HG03135 (cell line): ENCODE results near the gene EIF4A3.

Experiments used
- ATAC-seq: cut with Tn5 transposase; IDR thresholded peaks from one replicate; pipeline ENCODE4 v1.9.1; 2021; ENCODE audit warnings: mild to moderate bottlenecking, moderate library complexity; ENCODE audit not compliant: unreplicated experiment

EIF4A3 gene

GRCh38 chr17:80138856-80139426 lies 8.0 kb downstream of the EIF4A3 start:
- no peak for ATAC-seq

GRCh38 chr17:80137131-80137530 lies 9.8 kb downstream of the EIF4A3 start:
- ATAC-seq, result no peak

DNA sequence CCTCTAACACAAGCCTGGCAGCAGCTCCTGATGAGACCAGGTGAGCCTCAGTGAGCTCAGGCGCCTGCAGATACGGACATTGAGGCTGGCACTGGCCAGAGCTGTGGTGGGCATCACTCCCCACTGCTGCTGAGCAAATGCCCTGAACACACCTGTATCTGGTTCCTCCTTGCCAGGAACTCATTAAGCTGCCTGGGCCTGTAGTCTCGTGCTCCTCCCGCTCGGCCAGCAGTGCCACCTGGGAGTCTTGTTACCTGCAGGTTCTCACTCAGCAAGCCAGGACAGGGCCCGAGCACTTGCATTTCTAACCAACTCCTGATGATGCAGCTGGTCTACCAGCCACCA lies 13.3 kb downstream of the EIF4A3 start:
- no peak for ATAC-seq

GRCh38 chr17:80132906-80133625 lies 13.9 kb downstream of the EIF4A3 start:
- no peak for ATAC-seq

DNA sequence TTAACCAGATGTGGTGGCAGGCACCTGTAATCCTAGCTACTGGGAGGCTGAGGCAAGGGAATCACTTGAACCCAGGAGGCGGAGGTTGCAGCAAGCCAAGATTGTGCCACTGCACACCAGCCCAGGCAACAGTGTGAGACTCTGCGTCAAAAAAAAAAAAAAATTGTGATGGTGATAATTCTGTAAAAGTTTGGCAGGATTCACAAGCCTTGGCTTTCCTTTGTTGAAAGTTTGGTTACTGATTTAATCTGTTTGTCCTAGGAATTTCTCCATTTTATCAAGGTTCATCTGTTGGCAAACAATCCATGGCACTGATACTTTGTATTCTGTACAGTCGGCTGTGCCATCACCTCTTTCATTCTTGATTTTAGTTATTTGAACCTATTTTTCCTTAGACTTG lies 15.9 kb downstream of the EIF4A3 start:
- ATAC-seq, result no peak

GRCh38 chr17:80129006-80129565 lies 17.8 kb downstream of the EIF4A3 start:
- ATAC-seq, result no peak

GRCh38 chr17:80126449-80126715 lies 20.5 kb downstream of the EIF4A3 start:
- ATAC-seq, result no peak

GRCh38 chr17:80125656-80126448 lies 21.1 kb downstream of the EIF4A3 start:
- no peak for ATAC-seq

GRCh38 chr17:80124351-80124981 lies 22.5 kb downstream of the EIF4A3 start:
- no peak for ATAC-seq

DNA sequence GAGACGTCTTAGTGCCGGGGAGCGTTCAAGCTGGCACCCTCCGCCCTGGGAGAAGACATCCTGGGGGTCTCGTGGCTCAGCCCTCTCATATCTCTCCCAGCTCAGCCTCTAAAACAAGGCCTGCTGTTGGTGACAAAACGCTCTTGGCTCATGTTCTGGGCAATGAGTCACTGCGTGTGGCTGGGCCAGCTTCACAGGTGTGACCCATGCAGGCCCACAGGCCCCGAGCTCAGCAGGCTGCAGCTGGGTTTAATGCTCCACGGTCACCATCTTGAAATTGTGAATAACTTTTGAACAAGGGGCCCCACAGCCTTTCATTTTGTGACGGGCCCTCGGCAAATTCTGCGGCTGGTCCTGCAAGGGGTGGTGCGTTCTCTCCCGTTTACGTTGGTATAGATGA lies 23.1 kb downstream of the EIF4A3 start:
- ATAC-seq, result no peak

GRCh38 chr17:80122926-80123505 lies 23.9 kb downstream of the EIF4A3 start:
- ATAC-seq, result no peak

DNA sequence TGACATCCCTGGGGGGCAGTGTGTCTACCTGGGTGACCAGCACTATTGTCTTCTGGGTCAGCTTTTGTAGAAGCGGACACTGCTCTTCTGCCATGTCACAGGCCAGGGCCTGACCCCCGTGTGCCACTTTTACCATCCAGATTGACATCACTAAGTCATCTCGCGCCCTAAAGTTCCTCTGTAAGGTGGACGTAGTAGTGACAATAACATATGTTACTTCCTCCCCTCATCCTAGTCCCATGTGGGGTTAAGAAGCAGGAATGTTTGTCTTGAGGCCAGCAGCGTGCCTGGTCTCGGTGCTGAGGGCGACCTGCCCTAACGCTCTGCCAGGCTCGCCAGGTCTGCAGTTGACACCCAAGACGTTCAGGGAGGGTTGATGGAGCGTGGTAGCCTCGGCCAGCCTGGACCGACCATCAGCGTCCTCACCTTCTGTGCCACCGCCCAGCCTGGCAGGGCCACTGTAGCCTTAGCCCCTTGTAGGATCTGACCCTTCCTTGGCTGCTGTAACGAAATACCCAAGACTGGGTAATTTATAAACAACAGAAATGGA lies 24.8 kb downstream of the EIF4A3 start:
- no peak for ATAC-seq

GRCh38 chr17:80119839-80120238 lies 27.1 kb downstream of the EIF4A3 start:
- ATAC-seq, result no peak

DNA sequence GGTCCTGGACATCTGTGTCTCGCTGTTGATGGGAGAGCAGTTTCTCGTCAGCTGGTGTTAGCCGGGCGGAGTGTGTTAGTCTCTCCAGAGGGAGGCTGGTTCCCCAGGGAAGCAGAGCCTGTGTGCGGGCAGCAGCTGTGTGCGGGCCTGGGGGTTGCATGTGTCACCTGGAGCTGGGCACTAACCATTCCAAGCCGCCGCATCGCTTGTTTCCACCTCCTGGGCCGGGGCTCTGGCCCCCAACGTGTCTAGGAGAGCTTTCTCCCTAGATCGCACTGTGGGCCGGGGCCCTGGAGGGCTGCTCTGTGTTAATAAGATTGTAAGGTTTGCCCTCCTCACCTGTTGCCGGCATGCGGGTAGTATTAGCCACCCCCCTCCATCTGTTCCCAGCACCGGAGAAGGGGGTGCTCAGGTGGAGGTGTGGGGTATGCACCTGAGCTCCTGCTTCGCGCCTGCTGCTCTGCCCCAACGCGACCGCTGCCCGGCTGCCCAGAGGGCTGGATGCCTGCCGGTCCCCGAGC lies 27.6 kb downstream of the EIF4A3 start:
- no peak for ATAC-seq

GRCh38 chr17:80118601-80119270 lies 28.2 kb downstream of the EIF4A3 start:
- no peak for ATAC-seq

GRCh38 chr17:80117491-80118401 lies 29.2 kb downstream of the EIF4A3 start:
- ATAC-seq, result no peak

GRCh38 chr17:80116921-80117380 lies 30.0 kb downstream of the EIF4A3 start:
- no peak for ATAC-seq

DNA sequence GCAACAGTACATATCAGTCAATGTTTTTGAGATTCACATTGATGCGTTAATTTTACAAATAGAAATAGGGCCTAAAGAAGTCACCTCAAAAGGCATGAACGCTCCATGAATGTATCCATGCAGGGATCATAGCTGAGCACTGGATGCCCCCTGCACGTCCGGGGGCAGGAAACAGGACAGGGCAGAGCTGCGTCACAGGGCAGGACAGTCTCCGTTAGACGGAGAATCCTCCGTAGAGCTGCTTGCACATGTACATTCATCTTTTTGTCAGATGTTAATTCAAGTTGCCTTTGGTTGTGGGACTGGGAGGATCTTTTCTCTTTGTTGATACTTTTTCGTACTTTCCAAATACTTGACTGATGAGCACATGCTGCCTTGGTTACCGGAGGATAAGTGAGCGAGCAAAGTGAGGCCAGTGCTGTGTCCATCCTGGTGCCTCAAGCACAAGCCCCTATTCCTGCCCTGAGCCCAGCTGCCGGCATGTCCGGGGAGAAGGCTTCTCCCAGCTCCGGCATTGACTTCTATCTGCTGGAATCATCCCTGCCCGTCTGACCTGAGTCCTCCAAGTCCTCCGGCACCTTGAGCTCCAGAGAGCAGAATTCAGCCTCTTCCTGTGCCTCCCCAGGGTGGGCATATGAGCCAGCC lies 30.5 kb downstream of the EIF4A3 start:
- no peak for ATAC-seq

GRCh38 chr17:80115159-80115558 lies 31.8 kb downstream of the EIF4A3 start:
- no peak for ATAC-seq
